ENCODE measurements around the gene TPCN2. TPM values are rescaled to one million over a fixed set of nuclear protein-coding genes. Genes with fewer than 3 reads are reported as not detected.

TPCN2 gene
- total RNA-seq, 4 donors from 2014 or later, result 12.7 to 16.9 (median 14.2) TPM

DNA sequence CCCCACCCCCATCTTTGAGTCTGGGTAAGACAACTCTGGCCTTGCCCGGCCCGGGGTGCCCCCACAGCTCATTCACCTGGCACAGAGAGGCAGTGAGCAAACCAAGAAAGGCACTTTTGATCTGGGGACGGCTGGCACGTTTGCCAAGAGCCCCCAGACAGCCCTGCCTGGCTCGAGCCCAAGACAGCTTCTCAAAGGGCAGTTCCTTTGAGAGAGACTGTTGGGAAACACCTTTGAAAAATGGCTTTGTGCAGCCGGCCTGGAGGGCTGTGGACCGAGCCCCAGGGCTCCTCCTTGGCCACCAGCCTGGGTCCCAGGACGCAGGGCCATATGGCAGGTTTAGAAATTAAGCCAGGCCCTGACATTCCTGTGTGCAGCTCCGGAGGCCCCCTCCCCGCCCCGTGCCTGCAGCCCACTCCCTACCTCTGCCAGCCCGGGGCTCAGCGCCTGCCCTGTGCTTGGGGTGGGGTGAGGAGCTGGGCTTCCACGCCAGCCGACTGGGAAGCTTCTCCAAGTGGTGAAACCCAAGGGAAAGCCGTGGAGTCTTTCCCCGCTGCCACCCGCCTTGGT, 56.8 kb downstream of the TPCN2 start:
- intact Hi-C loops (cut with DNase I; ENCODE audit: low total_unique reads), result no loop called here
- WGBS, 2 donors, result 62 to 74% methylated on average over 18 of the region's 18 CpGs
- TF ChIP-seq, protein P1, sequence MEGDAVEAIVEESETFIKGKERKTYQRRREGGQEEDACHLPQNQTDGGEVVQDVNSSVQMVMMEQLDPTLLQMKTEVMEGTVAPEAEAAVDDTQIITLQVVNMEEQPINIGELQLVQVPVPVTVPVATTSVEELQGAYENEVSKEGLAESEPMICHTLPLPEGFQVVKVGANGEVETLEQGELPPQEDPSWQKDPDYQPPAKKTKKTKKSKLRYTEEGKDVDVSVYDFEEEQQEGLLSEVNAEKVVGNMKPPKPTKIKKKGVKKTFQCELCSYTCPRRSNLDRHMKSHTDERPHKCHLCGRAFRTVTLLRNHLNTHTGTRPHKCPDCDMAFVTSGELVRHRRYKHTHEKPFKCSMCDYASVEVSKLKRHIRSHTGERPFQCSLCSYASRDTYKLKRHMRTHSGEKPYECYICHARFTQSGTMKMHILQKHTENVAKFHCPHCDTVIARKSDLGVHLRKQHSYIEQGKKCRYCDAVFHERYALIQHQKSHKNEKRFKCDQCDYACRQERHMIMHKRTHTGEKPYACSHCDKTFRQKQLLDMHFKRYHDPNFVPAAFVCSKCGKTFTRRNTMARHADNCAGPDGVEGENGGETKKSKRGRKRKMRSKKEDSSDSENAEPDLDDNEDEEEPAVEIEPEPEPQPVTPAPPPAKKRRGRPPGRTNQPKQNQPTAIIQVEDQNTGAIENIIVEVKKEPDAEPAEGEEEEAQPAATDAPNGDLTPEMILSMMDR (IDR thresholded peaks at IDR 0.05), result no peak
- no peak for TF ChIP-seq POLR2A (IDR thresholded peaks at IDR 0.05)
- DNase-seq (ENCODE audit: low spot score in 2 of 2), result no peak
- no peak overlapping the region for H3K4me3 ChIP-seq (ENCODE audit: low read depth, poor library complexity, severe bottlenecking)

DNA sequence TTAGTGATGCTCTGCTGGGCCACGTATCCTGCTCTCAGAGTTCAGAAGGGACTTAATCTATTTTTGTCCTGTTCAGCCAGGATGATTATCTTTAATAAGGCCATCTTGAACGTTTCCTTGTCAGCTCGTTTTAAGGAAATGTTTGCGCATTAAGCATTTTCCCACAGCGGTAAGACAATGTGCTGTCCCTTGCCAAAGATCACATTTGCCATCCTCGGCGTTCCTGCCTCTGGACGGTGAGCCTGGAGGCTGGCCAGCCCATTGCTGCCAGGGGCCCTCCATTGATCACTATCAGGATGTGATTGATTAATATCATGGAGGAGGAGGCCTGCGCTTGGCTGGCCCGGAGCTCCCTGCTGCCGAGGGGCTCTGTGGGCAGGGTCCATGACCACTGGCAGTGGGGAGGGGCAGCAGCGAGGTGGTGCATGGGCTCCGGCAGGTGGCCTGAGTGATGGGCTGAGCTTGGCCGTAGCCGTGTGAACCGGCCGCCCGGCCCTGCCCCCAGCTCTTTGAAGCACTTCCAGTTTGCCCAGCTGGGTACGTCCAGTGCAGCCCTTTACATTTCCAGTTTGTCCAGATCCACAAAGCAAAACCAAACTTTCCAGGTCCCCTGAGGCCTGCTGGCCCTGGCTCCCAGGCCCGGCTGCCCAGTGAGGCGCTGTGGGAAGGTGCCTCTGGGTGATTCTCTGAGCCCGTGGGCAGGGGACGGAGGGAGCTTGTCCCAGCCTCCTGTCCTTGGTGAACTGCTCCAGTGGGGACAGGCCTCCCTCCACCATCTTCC, 57.5 kb downstream of the TPCN2 start:
- TF ChIP-seq POLR2A (IDR thresholded peaks at IDR 0.05), result no peak
- TF ChIP-seq, protein P1 (IDR thresholded peaks at IDR 0.05), result no peak
- no peak for DNase-seq (ENCODE audit: low spot score in 2 of 2)
- WGBS, 2 donors, result 56 to 72% methylated on average over 18 to 20 of the region's 23 CpGs
- no peak overlapping the region for H3K4me3 ChIP-seq (ENCODE audit: low read depth, poor library complexity, severe bottlenecking)
- intact Hi-C loops (cut with DNase I; ENCODE audit: low total_unique reads), result no loop called here

DNA sequence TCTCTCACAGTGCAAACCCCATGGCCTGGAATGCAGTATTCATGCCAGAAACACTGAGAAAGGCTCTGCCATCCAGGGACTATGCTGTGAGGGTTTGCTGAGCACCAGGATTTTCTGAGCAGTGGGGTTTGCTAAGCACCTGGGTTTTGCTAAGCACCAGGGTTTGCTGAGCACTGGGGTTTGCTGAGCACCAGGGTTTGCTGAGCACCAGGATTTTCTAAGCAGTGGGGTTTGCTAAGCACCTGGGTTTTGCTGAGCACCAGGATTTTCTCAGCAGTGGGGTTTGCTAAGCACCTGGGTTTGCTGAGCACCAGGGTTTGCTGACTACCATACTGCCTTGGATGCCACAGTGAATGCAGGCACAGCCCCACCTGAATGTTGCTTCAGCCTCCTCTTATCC, 58.7 kb downstream of the TPCN2 start:
- TF ChIP-seq POLR2A (IDR thresholded peaks at IDR 0.05), result no peak
- TF ChIP-seq, protein P1 (IDR thresholded peaks at IDR 0.05), result no peak
- H3K4me3 ChIP-seq (ENCODE audit: low read depth, poor library complexity, severe bottlenecking), result no peak overlapping the region
- intact Hi-C loops (cut with DNase I; ENCODE audit: low total_unique reads), result no loop called here
- no peak for DNase-seq (ENCODE audit: low spot score in 2 of 2)

DNA sequence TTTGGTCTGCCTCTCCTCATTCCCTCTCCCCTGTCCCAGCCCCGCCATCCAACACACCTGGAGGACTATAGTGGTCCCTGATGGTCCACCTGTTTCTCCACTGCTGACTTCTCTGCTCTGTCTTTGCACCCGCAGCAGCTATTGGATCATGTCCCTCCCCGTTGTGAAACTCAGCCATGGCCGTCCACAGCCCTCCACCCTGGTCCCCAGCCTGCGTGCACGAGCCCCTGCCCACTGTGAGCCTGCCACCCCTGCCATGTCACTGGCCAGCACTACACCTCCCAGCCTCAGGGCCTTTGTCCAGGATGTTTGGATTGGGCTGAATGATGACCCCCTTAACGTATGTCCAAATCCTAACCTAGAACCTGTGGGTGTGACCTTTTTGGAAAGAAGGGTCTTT, 59.3 kb downstream of the TPCN2 start:
- no peak for DNase-seq (ENCODE audit: low spot score in 2 of 2)
- WGBS, 2 donors, result 96 to 97% methylated on average over 7 of the region's 7 CpGs
- intact Hi-C loops (cut with DNase I; ENCODE audit: low total_unique reads), result no loop called here
- TF ChIP-seq, protein P1 (IDR thresholded peaks at IDR 0.05), result no peak
- TF ChIP-seq POLR2A (IDR thresholded peaks at IDR 0.05), result no peak
- no peak overlapping the region for H3K4me3 ChIP-seq (ENCODE audit: low read depth, poor library complexity, severe bottlenecking)

DNA sequence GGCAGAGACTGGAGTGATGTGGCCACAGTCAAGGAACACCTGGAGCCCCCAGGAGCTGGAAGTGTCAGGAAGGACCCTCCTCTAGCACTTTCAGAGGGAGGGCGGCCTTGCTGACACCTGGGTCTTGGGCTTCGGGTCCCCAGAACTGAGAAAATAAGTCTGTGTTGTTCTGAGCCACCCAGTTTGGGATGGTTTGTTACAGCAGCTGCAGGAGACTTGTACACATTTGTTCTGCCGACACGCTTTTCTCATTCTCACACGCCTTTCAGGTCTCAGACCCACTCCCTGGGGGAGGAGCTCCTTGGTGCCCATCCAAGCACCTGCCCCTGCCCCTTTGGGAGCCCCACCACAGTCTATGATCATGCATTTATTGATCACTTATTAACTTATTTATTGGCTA, 59.8 kb downstream of the TPCN2 start:
- intact Hi-C loops (cut with DNase I; ENCODE audit: low total_unique reads), result no loop called here
- DNase-seq (ENCODE audit: low spot score in 2 of 2), result no peak
- H3K4me3 ChIP-seq (ENCODE audit: low read depth, poor library complexity, severe bottlenecking), result no peak overlapping the region
- TF ChIP-seq POLR2A (IDR thresholded peaks at IDR 0.05), result no peak
- TF ChIP-seq, protein P1 (IDR thresholded peaks at IDR 0.05), result no peak
- WGBS, 2 donors, result 85 to 97% methylated on average over 5 of the region's 5 CpGs
